ENCODE data around the gene KIAA1755. TPM values are rescaled to one million over a fixed set of nuclear protein-coding genes. Genes with fewer than 3 reads are reported as not detected.

KIAA1755 gene
- total RNA-seq, 1 donor from 2014 or later = 5.4 TPM

GRCh38 chr20:38199501-38200390, 60.8 kb downstream of the KIAA1755 start:
- DNase-seq (no peak), ATAC-seq (ENCODE audit: poor library complexity) (no peak)
- intact Hi-C loops (cut with DNase I) = no loop called here

GRCh38 chr20:38198238-38198861, 62.2 kb downstream of the KIAA1755 start:
- ATAC-seq (ENCODE audit: poor library complexity) = no peak
- intact Hi-C loops (cut with DNase I) = no loop called here
- DNase-seq = no peak

- DNase-seq (no peak), ATAC-seq (ENCODE audit: poor library complexity) (no peak)
- intact Hi-C loops (cut with DNase I) = no loop called here
Measured at GRCh38 chr20:38197619-38198018, 62.9 kb downstream of the KIAA1755 start.

GRCh38 chr20:38197217-38197616, 63.3 kb downstream of the KIAA1755 start:
- intact Hi-C loops (cut with DNase I) = no loop called here
- no peak for DNase-seq
- no peak for ATAC-seq (ENCODE audit: poor library complexity)

GRCh38 chr20:38196592-38196991, 63.9 kb downstream of the KIAA1755 start:
- ATAC-seq (ENCODE audit: poor library complexity) (peak; percentile 92), DNase-seq (peak; percentile 91)
- intact Hi-C loops (cut with DNase I) = no loop called here

GRCh38 chr20:38196076-38196475, 64.5 kb downstream of the KIAA1755 start:
- DNase-seq (no peak), ATAC-seq (ENCODE audit: poor library complexity) (peak; percentile 11)
- intact Hi-C loops (cut with DNase I) = no loop called here

GRCh38 chr20:38195521-38195920, 65.0 kb downstream of the KIAA1755 start:
- no peak for DNase-seq
- ATAC-seq (ENCODE audit: poor library complexity) = no peak
- intact Hi-C loops (cut with DNase I) = no loop called here

GRCh38 chr20:38194971-38195504, 65.5 kb downstream of the KIAA1755 start:
- intact Hi-C loops (cut with DNase I) = no loop called here
- ATAC-seq (ENCODE audit: poor library complexity) = no peak
- DNase-seq = no peak

GRCh38 chr20:38193586-38194105, 66.9 kb downstream of the KIAA1755 start:
- DNase-seq (no peak), ATAC-seq (ENCODE audit: poor library complexity) (no peak)
- intact Hi-C loops (cut with DNase I) = no loop called here

GRCh38 chr20:38192323-38192885, 68.1 kb downstream of the KIAA1755 start:
- ATAC-seq (ENCODE audit: poor library complexity) = no peak
- intact Hi-C loops (cut with DNase I) = no loop called here
- DNase-seq = no peak

GRCh38 chr20:38191654-38192053, 68.9 kb downstream of the KIAA1755 start:
- intact Hi-C loops (cut with DNase I) = no loop called here
- no peak for ATAC-seq (ENCODE audit: poor library complexity)
- no peak for DNase-seq

GRCh38 chr20:38190936-38191371, 69.6 kb downstream of the KIAA1755 start:
- DNase-seq (peak; percentile 68), ATAC-seq (ENCODE audit: poor library complexity) (peak; percentile 76)
- intact Hi-C loops (cut with DNase I) = no loop called here

- intact Hi-C loops (cut with DNase I) = no loop called here
- no peak for ATAC-seq (ENCODE audit: poor library complexity)
- no peak for DNase-seq
Measured at GRCh38 chr20:38190166-38190565, 70.4 kb downstream of the KIAA1755 start.

GRCh38 chr20:38187517-38187916, 73.0 kb downstream of the KIAA1755 start:
- intact Hi-C loops (cut with DNase I) = no loop called here
- ATAC-seq (ENCODE audit: poor library complexity) = no peak
- no peak for DNase-seq

GRCh38 chr20:38186788-38187221, 73.7 kb downstream of the KIAA1755 start:
- ATAC-seq (ENCODE audit: poor library complexity) = no peak
- no peak for DNase-seq
- intact Hi-C loops (cut with DNase I) = no loop called here

- intact Hi-C loops (cut with DNase I) = no loop called here
- DNase-seq (no peak), ATAC-seq (ENCODE audit: poor library complexity) (no peak)
Measured at GRCh38 chr20:38184101-38184500, 76.4 kb downstream of the KIAA1755 start.

- ATAC-seq (ENCODE audit: poor library complexity) (no peak), DNase-seq (no peak)
- intact Hi-C loops (cut with DNase I) = no loop called here
Measured at GRCh38 chr20:38181971-38182370, 78.6 kb downstream of the KIAA1755 start.

GRCh38 chr20:38181207-38181801, 79.2 kb downstream of the KIAA1755 start:
- ATAC-seq (ENCODE audit: poor library complexity) (no peak), DNase-seq (no peak)

GRCh38 chr20:38180781-38181180, 79.8 kb downstream of the KIAA1755 start:
- DNase-seq (no peak), ATAC-seq (ENCODE audit: poor library complexity) (no peak)
- intact Hi-C loops (cut with DNase I) = no loop called here

More at GRCh38 chr20:38181207-38181801, 79.2 kb downstream of the KIAA1755 start:
- intact Hi-C loops (cut with DNase I) = no loop called here

Data from Right ventricle myocardium superior (tissue), 1 donor.